GM12878 (cell line): ENCODE data around the gene OTULIN. TPM values are rescaled to one million over a fixed set of nuclear protein-coding genes. Genes with fewer than 3 reads are reported as not detected.

Experiments used
- ATAC-seq: fragments of 200-7000 bp; cut with Tn5 transposase; 3 replicates; pipeline ENCODE4 v1.9.1; 2020; ENCODE audit warnings: mild to moderate bottlenecking, moderate library complexity
- BruUV-seq: library from RNA; stranded (reverse); fragments of 400-500 nt; replicated peaks from 2 replicates; lab custom pipeline; 2021; lab: Mats Ljungman, UMichigan
- CTCF ChIA-PET: fragments of 300-600 bp; sonication (Branson Sonifier 250); formaldehyde crosslinking; extraction: SDS; loops from one replicate; lab custom pipeline; 2021; ENCODE audit warnings: inconsistent platforms; lab: Yijun Ruan, JAX
- POLR2A ChIA-PET: fragments of 350-600 bp; formaldehyde crosslinking; extraction: SDS; loops from one replicate; lab custom pipeline; 2021; ENCODE audit warnings: inconsistent platforms; lab: Charles Lee
- RAD21 ChIA-PET: fragments of 300-600 bp; sonication (Branson Sonifier 250); formaldehyde crosslinking; loops from one replicate; lab custom pipeline; 2023; ENCODE audit warnings: antibody characterized with exemption; ENCODE audit not compliant: unreplicated experiment; lab: Charles Lee
- SMC1A ChIA-PET: fragments of 300-600 bp; sonication (Branson Sonifier 250); formaldehyde crosslinking; loops from one replicate; lab custom pipeline; 2023; ENCODE audit not compliant: unreplicated experiment, uncharacterized antibody; lab: Charles Lee
- DNase-seq: peaks from one replicate; pipeline ENCODE4 v3.0.0-alpha.2; 2011; ENCODE audit warnings: low read depth, low spot score
- FAIRE-seq: peaks from 3 replicates; lab custom pipeline; 2011; peaks lifted over from hg19 to GRCh38; lab: Jason Lieb, UNC
- H2AFZ ChIP-seq: 2 replicates; pipeline ENCODE4 v1.6.0; 2011; ENCODE audit warnings: low read depth, low read length, control low read depth; ENCODE audit not compliant: control insufficient read depth
- H3K27ac ChIP-seq: 2 replicates; pipeline ENCODE4 v1.5.1; 2011; ENCODE audit warnings: control low read depth; ENCODE audit not compliant: control insufficient read depth, insufficient read depth
- H3K27me3 ChIP-seq, 2 experiments: replicated peaks in 1 of 2; 2 replicates each; pipeline versions ENCODE4 v1.6.0 to v1.6.1; 2011; ENCODE audit warnings: low read length in 1 of 2; ENCODE audit not compliant: control insufficient read depth in 2 of 2, insufficient read depth in 2 of 2
- H3K36me3 ChIP-seq, 2 experiments: 2 replicates each; pipeline ENCODE4 v1.5.1; 2011; ENCODE audit warnings: low read length in 1 of 2; ENCODE audit not compliant: control insufficient read depth in 2 of 2, insufficient read depth in 2 of 2
- H3K4me1 ChIP-seq: 2 replicates; pipeline ENCODE4 v1.6.1; 2011; ENCODE audit warnings: mild to moderate bottlenecking, low read length, moderate library complexity, mixed read lengths; ENCODE audit not compliant: control insufficient read depth, insufficient read depth
- H3K4me2 ChIP-seq: 2 replicates; pipeline ENCODE4 v1.6.0; 2011; ENCODE audit warnings: control low read depth; ENCODE audit not compliant: control insufficient read depth, insufficient read depth
- H3K4me3 ChIP-seq: fragments of 200-600 bp; sonication (generic); 2 replicates; pipeline ENCODE4 v1.5.1; 2016
- H3K79me2 ChIP-seq: 2 replicates; pipeline ENCODE4 v1.6.0; 2011; ENCODE audit warnings: low read length; ENCODE audit not compliant: control insufficient read depth, insufficient read depth
- H3K9ac ChIP-seq: 2 replicates; pipeline ENCODE4 v1.8.0; 2011; ENCODE audit warnings: low read length, control low read depth, mixed read lengths; ENCODE audit not compliant: control insufficient read depth, insufficient read depth
- H3K9me3 ChIP-seq: replicated peaks from 3 replicates; pipeline ENCODE4 v1.5.1; 2011; ENCODE audit warnings: mild to moderate bottlenecking, low read length; ENCODE audit not compliant: control insufficient read depth, insufficient read depth
- H4K20me1 ChIP-seq: 2 replicates; pipeline ENCODE4 v1.6.0; 2011; ENCODE audit not compliant: control insufficient read depth, insufficient read depth
- FOS ChIP-seq: IDR thresholded peaks from 3 replicates; pipeline ENCODE4 v1.6.1; 2011; ENCODE audit warnings: borderline replicate concordance; ENCODE audit not compliant: insufficient read length; ENCODE audit errors: extremely low read depth
- PAX8 ChIP-seq: fragments of 450-650 bp; IDR thresholded peaks from 2 replicates; pipeline ENCODE4 v1.6.1; 2017; ENCODE audit warnings: mild to moderate bottlenecking, moderate library complexity
- REST ChIP-seq: IDR thresholded peaks from 2 replicates; pipeline ENCODE4 v1.6.1; 2012; ENCODE audit warnings: mild to moderate bottlenecking, low read depth, low read length
- STAT1 ChIP-seq: fragments of 450-650 bp; conservative IDR thresholded peaks from 2 replicates; pipeline ENCODE4 v1.6.1; 2014; ENCODE audit warnings: antibody characterized with exemption, mild to moderate bottlenecking
- WGBS: methylation state at CpG from one replicate; pipeline ENCODE4 v1.1.6; 2016; ENCODE audit warnings: low lambda C conversion rate; ENCODE audit not compliant: insufficient replicate concordance, insufficient coverage; ENCODE audit errors: missing lambda C conversion rate; 5-methylcytosine and 5-hydroxymethylcytosine counted together
- in situ Hi-C: fragments of 300-500 bp; cut with MboI; formaldehyde crosslinking; loops from 9 replicates; pipeline ENCODE4 v1.14.3; 2018; ENCODE audit warnings: mixed read lengths
- intact Hi-C: fragments of 100-400 bp; cut with micrococcal nuclease; formaldehyde crosslinking; loops from one replicate; pipeline ENCODE4 v1.14.2; 2022; ENCODE audit not compliant: unreplicated experiment
- polyA plus RNA-seq, 11 experiments: library from polyadenylated mRNA; depleted of rRNA in 4 of 11; unstranded in 6 of 11; stranded (reverse) in 5 of 11; fragments of >200 nt; fragmentation: Nextera tagmentation in 4 of 11; fragmentation: Illumina TruSeq in 1 of 11; extraction: Ambion mirVana in 4 of 11; extraction: Trizol in 1 of 11; gene quantifications; 1 replicate in 1 of 11; 2 replicates in 10 of 11; pipeline versions ENCODE4 v1.2.1 to v1.2.3, GENCODE V29; 2011 to 2016; ENCODE audit warnings: inconsistent platforms in 2 of 11, missing spikeins in 2 of 11, low read depth in 1 of 11
- total RNA-seq, 4 experiments: library from RNA; depleted of rRNA in 3 of 4; stranded (reverse); fragments of >200 nt in 3 of 4; fragmentation: Illumina TruSeq in 1 of 4; extraction: Trizol in 1 of 4; gene quantifications; 2 replicates each; pipeline versions ENCODE4 v1.2.1 to v1.2.3, GENCODE V29; 2013 to 2021
- TF ChIP-seq, protein P1 (sequence below): IDR thresholded peaks from 2 replicates; pipeline ENCODE4 v1.6.1; 2012; ENCODE audit warnings: low read length, inconsistent platforms
- TF ChIP-seq, protein P2 (sequence below): fragments of 450-650 bp; IDR thresholded peaks from 2 replicates; pipeline ENCODE4 v1.6.1; 2018; ENCODE audit warnings: borderline replicate concordance, mild to moderate bottlenecking; ENCODE audit not compliant: partially characterized antibody

The OTULIN gene
- total and polyA plus RNA-seq, 10 of the 15 experiments (the other 5 are each of a cell fraction or from before 2014, with no cell fraction given): 6.6 to 70.5 (median 28.7) TPM

DNA sequence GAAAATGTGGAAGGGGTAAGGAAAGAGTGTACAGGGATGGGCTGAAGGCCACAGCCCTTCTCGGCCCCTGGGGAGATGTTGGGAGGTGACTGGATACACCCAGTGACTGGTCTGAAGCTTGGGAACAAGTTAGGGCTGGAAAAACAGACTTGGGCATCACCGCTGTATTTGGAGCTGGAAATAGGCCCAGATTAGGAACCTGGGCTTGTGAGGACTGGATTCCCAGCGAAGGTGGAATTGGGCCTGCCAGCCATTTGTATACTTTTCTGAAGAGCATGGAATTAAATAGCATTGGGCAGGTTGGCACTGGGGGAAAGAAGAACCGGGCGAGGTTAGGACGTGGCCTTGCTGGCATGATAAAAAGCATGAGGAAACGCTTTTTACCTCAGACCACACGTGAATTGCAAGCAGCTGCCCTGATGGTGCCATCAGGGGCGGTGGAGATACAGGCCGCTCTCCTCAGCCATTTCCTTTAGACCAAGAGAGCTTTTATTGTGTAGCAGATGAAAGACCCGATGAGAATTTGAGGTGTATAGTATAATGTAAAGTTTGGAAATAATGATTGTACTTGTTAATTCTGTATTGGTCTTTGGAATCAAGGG lies 37.8 kb downstream of the OTULIN start:
- TF ChIP-seq, protein P1, sequence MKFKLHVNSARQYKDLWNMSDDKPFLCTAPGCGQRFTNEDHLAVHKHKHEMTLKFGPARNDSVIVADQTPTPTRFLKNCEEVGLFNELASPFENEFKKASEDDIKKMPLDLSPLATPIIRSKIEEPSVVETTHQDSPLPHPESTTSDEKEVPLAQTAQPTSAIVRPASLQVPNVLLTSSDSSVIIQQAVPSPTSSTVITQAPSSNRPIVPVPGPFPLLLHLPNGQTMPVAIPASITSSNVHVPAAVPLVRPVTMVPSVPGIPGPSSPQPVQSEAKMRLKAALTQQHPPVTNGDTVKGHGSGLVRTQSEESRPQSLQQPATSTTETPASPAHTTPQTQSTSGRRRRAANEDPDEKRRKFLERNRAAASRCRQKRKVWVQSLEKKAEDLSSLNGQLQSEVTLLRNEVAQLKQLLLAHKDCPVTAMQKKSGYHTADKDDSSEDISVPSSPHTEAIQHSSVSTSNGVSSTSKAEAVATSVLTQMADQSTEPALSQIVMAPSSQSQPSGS: 0 out of 2 replicates have a peak, but pooled peaks have one; percentile 11
- TF ChIP-seq PAX8: no peak
- H3K36me3 ChIP-seq: peaks cover 24 to 47% of the 10 kb centered on the region in 2 experiments
- POLR2A ChIA-PET: interaction anchor here (0.5 kb wide), 1 partner anchor 314 kb away, joined by 5 read pairs; no protein-coding TSS in a partner anchor
- 94% methylated on average over 11 of the region's 11 CpGs for WGBS
- H3K79me2 ChIP-seq: no peaks in the 10 kb centered on the region; the same call in 1 of the 2 replicates
- no peaks in the 10 kb centered on the region; the same call in 1 of the 2 replicates for H4K20me1 ChIP-seq
- no peak overlapping the region for H3K4me3 ChIP-seq
- CTCF ChIA-PET: interaction anchor here (0.5 to 1.8 kb wide), 4 partner anchors 17 to 1048 kb away, joined by 3 to 6 read pairs (median 4); no protein-coding TSS in a partner anchor
- no peak overlapping the region for H3K9ac ChIP-seq
- no TSS peak for BruUV-seq
- DNase-seq (no peak), FAIRE-seq (no peak), ATAC-seq (no peak)
- no peak overlapping the region for H2AFZ ChIP-seq
- H3K4me2 ChIP-seq: no peak overlapping the region
- RAD21 ChIA-PET: no interaction called here
- no peaks in the 10 kb centered on the region for H3K9me3 ChIP-seq
- intact Hi-C loops: no loop called here
- H3K27me3 ChIP-seq: no peaks in the 10 kb centered on the region
- H3K4me1 ChIP-seq: no peaks in the 10 kb centered on the region
- no peak overlapping the region for H3K27ac ChIP-seq
- SMC1A ChIA-PET: interaction anchor here (0.7 to 1.2 kb wide), 4 partner anchors 13 to 313 kb away, joined by 3 to 4 read pairs (median 3); no protein-coding TSS in a partner anchor
- in situ Hi-C loops: loop anchor here (25.0 kb wide), 1 partner anchor 1760 kb away; the partner anchor contains the start of gene ZNF622

DNA sequence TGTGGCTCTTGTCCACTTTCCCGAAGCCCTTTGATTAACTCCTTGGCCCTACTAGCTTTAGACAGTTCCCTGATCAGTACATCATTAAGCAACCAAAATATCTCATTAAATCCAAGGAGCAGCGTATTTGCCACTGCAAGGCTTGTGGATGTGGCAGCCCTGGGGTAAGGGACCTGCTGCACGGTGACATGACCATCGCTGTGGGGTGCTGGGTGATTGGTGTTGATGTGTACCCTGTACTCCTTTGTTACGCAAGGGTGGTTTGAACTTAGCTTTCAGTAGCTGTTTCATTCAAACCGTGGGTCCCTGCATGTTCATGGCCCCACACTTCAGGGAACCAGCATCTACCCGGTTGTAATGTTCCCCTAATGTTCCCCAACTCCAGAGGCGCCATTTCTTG lies 41.0 kb downstream of the OTULIN start:
- ChIA-PET CTCF (interaction anchor here (1.3 to 1.4 kb wide), 3 partner anchors 21 to 298 kb away, joined by 3 read pairs; no protein-coding TSS in a partner anchor), POLR2A (no interaction called here), SMC1A (interaction anchor here (0.9 to 1.2 kb wide), 2 partner anchors 12 to 22 kb away, joined by 3 read pairs; no protein-coding TSS in a partner anchor), RAD21 (no interaction called here)
- H3K36me3 ChIP-seq: peaks cover 19 to 42% of the 10 kb centered on the region in 2 experiments
- H3K79me2 ChIP-seq: no peaks in the 10 kb centered on the region
- H3K4me2 ChIP-seq: no peak overlapping the region
- H3K27me3 ChIP-seq: no peaks in the 10 kb centered on the region
- no peaks in the 10 kb centered on the region for H4K20me1 ChIP-seq
- no peak overlapping the region for H3K9ac ChIP-seq
- H3K4me3 ChIP-seq: no peak overlapping the region
- in situ Hi-C loops (loop anchor here (25.0 kb wide), 1 partner anchor 1757 kb away; the partner anchor contains the start of gene ZNF622), intact Hi-C loops (no loop called here)
- ATAC-seq (no peak), DNase-seq (no peak), FAIRE-seq (no peak)
- H3K27ac ChIP-seq: no peak overlapping the region
- no peaks in the 10 kb centered on the region for H3K9me3 ChIP-seq
- no peaks in the 10 kb centered on the region for H3K4me1 ChIP-seq
- BruUV-seq: no TSS peak
- H2AFZ ChIP-seq: no peak overlapping the region
- WGBS: 86% methylated on average over 8 of the region's 8 CpGs
- TF ChIP-seq, protein P2, sequence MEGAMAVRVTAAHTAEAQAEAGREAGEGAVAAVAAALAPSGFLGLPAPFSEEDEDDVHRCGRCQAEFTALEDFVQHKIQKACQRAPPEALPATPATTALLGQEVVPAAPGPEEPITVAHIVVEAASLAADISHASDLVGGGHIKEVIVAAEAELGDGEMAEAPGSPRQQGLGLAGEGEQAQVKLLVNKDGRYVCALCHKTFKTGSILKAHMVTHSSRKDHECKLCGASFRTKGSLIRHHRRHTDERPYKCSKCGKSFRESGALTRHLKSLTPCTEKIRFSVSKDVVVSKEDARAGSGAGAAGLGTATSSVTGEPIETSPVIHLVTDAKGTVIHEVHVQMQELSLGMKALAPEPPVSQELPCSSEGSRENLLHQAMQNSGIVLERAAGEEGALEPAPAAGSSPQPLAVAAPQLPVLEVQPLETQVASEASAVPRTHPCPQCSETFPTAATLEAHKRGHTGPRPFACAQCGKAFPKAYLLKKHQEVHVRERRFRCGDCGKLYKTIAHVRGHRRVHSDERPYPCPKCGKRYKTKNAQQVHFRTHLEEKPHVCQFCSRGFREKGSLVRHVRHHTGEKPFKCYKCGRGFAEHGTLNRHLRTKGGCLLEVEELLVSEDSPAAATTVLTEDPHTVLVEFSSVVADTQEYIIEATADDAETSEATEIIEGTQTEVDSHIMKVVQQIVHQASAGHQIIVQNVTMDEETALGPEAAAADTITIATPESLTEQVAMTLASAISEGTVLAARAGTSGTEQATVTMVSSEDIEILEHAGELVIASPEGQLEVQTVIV: no peak
- no peak for TF ChIP-seq STAT1
- TF ChIP-seq REST: no peak
- TF ChIP-seq FOS: no peak
